K562 (cell line): ENCODE measurements around the gene CACNA1E. TPM values are rescaled to one million over a fixed set of nuclear protein-coding genes. Genes with fewer than 3 reads are reported as not detected.

Experiments used
- ATAC-seq: fragments of 200-7000 bp; cut with Tn5 transposase; 3 replicates; pipeline ENCODE4 v1.9.1; 2020; ENCODE audit warnings: moderate library complexity
- BruUV-seq: library from RNA; stranded (reverse); fragments of 400-500 nt; replicated peaks from 2 replicates; lab custom pipeline; 2021; lab: Mats Ljungman, UMichigan
- CTCF ChIA-PET: fragments of 300-600 bp; formaldehyde crosslinking; extraction: SDS; loops from one replicate; lab custom pipeline; 2021; ENCODE audit warnings: low intra/inter-chr PET ratio; lab: Yijun Ruan, JAX
- POLR2A ChIA-PET: fragments of 300-600, 350-650 bp; sonication (Branson Sonifier 250); formaldehyde crosslinking; extraction: SDS; loops from one replicate; lab custom pipeline; 2021; ENCODE audit warnings: antibody characterized with exemption, inconsistent platforms; lab: Yijun Ruan, JAX
- DNase-seq, 4 experiments: peaks; one replicate each; pipeline versions ENCODE4 v3.0.0 to v3.0.0-alpha.2; 2011 to 2018; ENCODE audit warnings: low spot score in 3 of 4, mixed read lengths in 3 of 4; ENCODE audit errors: extremely low read depth in 1 of 4
- FAIRE-seq: peaks from 2 replicates; lab custom pipeline; 2011; peaks lifted over from hg19 to GRCh38; lab: Jason Lieb, UNC
- H2AFZ ChIP-seq: 2 replicates; pipeline ENCODE4 v1.6.0; 2011; ENCODE audit warnings: low read depth, low read length, control low read depth, inconsistent platforms
- H3K27ac ChIP-seq: fragments of 200-600 bp; 3 replicates; pipeline ENCODE4 v1.8.0; 2011; ENCODE audit warnings: low read depth, mild to moderate bottlenecking, control low read depth, inconsistent platforms, low read length, moderate library complexity, mixed read lengths; ENCODE audit errors: extremely low read depth
- H3K27me3 ChIP-seq, 2 experiments: fragments of 300-600 bp in 1 of 2; 2 replicates in 1 of 2; 3 replicates in 1 of 2; pipeline versions ENCODE4 v1.6.0 to v1.8.0; 2011; ENCODE audit warnings: inconsistent platforms in 2 of 2, low read length in 2 of 2, mild to moderate bottlenecking in 1 of 2, mixed read lengths in 1 of 2, moderate library complexity in 1 of 2; ENCODE audit not compliant: control insufficient read depth in 2 of 2, insufficient read depth in 2 of 2
- H3K36me3 ChIP-seq: fragments of 300-600 bp; 3 replicates; pipeline ENCODE4 v1.8.0; 2011; ENCODE audit warnings: mild to moderate bottlenecking, low read length, inconsistent platforms; ENCODE audit not compliant: control insufficient read depth, insufficient read depth
- H3K4me1 ChIP-seq, 2 experiments: fragments of 200-600 bp in 1 of 2; replicated peaks in 1 of 2; 2 replicates in 1 of 2; 3 replicates in 1 of 2; pipeline versions ENCODE4 v1.5.1 to v1.8.0; 2011; ENCODE audit warnings: inconsistent platforms in 2 of 2, low read length in 2 of 2, mild to moderate bottlenecking in 1 of 2, mixed read lengths in 1 of 2, moderate library complexity in 1 of 2; ENCODE audit not compliant: control insufficient read depth in 2 of 2, insufficient read depth in 2 of 2
- H3K4me2 ChIP-seq: 2 replicates; pipeline ENCODE4 v1.6.1; 2011; ENCODE audit warnings: low read length, control low read depth, inconsistent platforms, mixed read lengths; ENCODE audit not compliant: insufficient read depth
- H3K4me3 ChIP-seq: fragments of 200-600 bp; sonication (generic), shearing (Covaris generic); 2 replicates; pipeline ENCODE4 v1.5.1; 2016; ENCODE audit warnings: control low read depth, inconsistent platforms
- H3K79me2 ChIP-seq: fragments of 200-600 bp; 3 replicates; pipeline ENCODE4 v1.8.0; 2011; ENCODE audit warnings: low read length, inconsistent platforms; ENCODE audit not compliant: control insufficient read depth, insufficient read depth
- H3K9ac ChIP-seq, 2 experiments: 2 replicates each; pipeline versions ENCODE4 v1.6.0 to v1.6.1; 2011; ENCODE audit warnings: low read depth in 2 of 2, low read length in 2 of 2, control low read depth in 1 of 2, inconsistent platforms in 1 of 2, mild to moderate bottlenecking in 1 of 2, mixed read lengths in 1 of 2; ENCODE audit not compliant: insufficient read depth in 1 of 2
- H3K9me1 ChIP-seq: one replicate; pipeline ENCODE4 v1.6.0; 2011; ENCODE audit warnings: inconsistent platforms, mild to moderate bottlenecking, low read length, moderate library complexity; ENCODE audit not compliant: control insufficient read depth, insufficient read depth
- H3K9me3 ChIP-seq: replicated peaks from 2 replicates; pipeline ENCODE4 v1.5.1; 2011; ENCODE audit warnings: low read depth, low read length, inconsistent platforms; ENCODE audit not compliant: control insufficient read depth, insufficient read depth
- H4K20me1 ChIP-seq: replicated peaks from 2 replicates; pipeline ENCODE4 v1.6.1; 2011; ENCODE audit warnings: low read length, inconsistent platforms, mixed read lengths; ENCODE audit not compliant: control insufficient read depth, insufficient read depth
- ATF1 ChIP-seq, 2 experiments: fragments of 450-650 bp in 1 of 2; IDR thresholded peaks; 2 replicates each; pipeline ENCODE4 v1.6.1; 2016; ENCODE audit warnings: missing compliant biosample characterization in 1 of 2, missing genetic modification characterization in 1 of 2
- ATF7 ChIP-seq: fragments of 450-650 bp; IDR thresholded peaks from 2 replicates; pipeline ENCODE4 v1.7.1; 2014; ENCODE audit warnings: mild to moderate bottlenecking, moderate library complexity
- JUND ChIP-seq, 2 experiments: IDR thresholded peaks; 2 replicates in 1 of 2; 3 replicates in 1 of 2; pipeline ENCODE4 v1.6.1; 2011; ENCODE audit warnings: borderline replicate concordance in 2 of 2, low read depth in 2 of 2, low read length in 2 of 2, improper control_type of control experiment in 1 of 2, missing biosample characterization in 1 of 2, missing genetic modification characterization in 1 of 2, missing genetic modification reagents in 1 of 2
- MTA3 ChIP-seq: fragments of 450-650 bp; formaldehyde crosslinking; IDR thresholded peaks from 2 replicates; pipeline ENCODE4 v1.6.1; 2017; ENCODE audit warnings: mild to moderate bottlenecking, borderline replicate concordance
- SRF ChIP-seq, 2 experiments: fragments of 250-450, 450-650 bp in 1 of 2; sonication (Bioruptor Pico) in 1 of 2; sonication (generic) in 1 of 2; formaldehyde crosslinking; IDR thresholded peaks; 2 replicates each; pipeline versions ENCODE4 v1.5.0 to v1.5.1; 2020 to 2022; ENCODE audit warnings: mild to moderate bottlenecking in 1 of 2, missing genetic modification reagents in 1 of 2
- WGBS: fragments of 100-300 bp; shearing (Covaris generic); methylation state at CpG from one replicate; pipeline ENCODE4 v1.1.6; 2016; ENCODE audit warnings: low coverage, mixed read lengths; ENCODE audit not compliant: insufficient coverage; ENCODE audit errors: missing lambda C conversion rate; 5-methylcytosine and 5-hydroxymethylcytosine counted together
- in situ Hi-C: fragments of 300-500 bp; cut with MboI; formaldehyde crosslinking; loops from 4 replicates; pipeline ENCODE4 v1.15.0; 2018; ENCODE audit warnings: inconsistent platforms, mixed read lengths
- intact Hi-C: fragments of 100-400 bp; cut with micrococcal nuclease; formaldehyde crosslinking; loops from 2 replicates; pipeline ENCODE4 v1.14.2; 2022
- polyA plus RNA-seq, 8 experiments: library from polyadenylated mRNA; depleted of rRNA in 4 of 8; stranded (reverse) in 5 of 8; unstranded in 3 of 8; fragments of >200 nt; fragmentation: Nextera tagmentation in 2 of 8; fragmentation: Illumina TruSeq in 1 of 8; extraction: Ambion mirVana in 2 of 8; extraction: Trizol in 1 of 8; gene quantifications; 2 replicates each; pipeline versions ENCODE4 v1.2.1 to v1.2.3, GENCODE V29; 2011 to 2014; ENCODE audit warnings: inconsistent platforms in 1 of 8, missing spikeins in 1 of 8
- total RNA-seq, 7 experiments: library from RNA; depleted of rRNA in 6 of 7; stranded (reverse); fragments of >200 nt in 6 of 7; fragmentation: Illumina TruSeq in 2 of 7; extraction: Trizol in 2 of 7; gene quantifications; 2 replicates each; pipeline versions ENCODE4 v1.2.1 to v1.2.3, GENCODE V29; 2011 to 2021; ENCODE audit warnings: low replicate concordance in 1 of 7
- TF ChIP-seq, protein P1 (sequence below), 2 experiments: fragments of 450-650 bp in 1 of 2; sonication (generic) in 1 of 2; formaldehyde crosslinking in 1 of 2; IDR thresholded peaks in 1 of 2; conservative IDR thresholded peaks in 1 of 2; 2 replicates each; pipeline versions ENCODE4 v1.6.1 to v1.8.1; 2016 to 2023; ENCODE audit warnings: mild to moderate bottlenecking in 2 of 2, moderate library complexity in 2 of 2, inconsistent platforms in 1 of 2, missing genetic modification reagents in 1 of 2
- TF ChIP-seq, protein P2 (sequence below): fragments of 150-350 bp; conservative IDR thresholded peaks from 2 replicates; pipeline ENCODE4 v1.6.1; 2014; ENCODE audit warnings: low read length
- TF ChIP-seq, protein P3 (sequence below): sonication (generic); formaldehyde crosslinking; IDR thresholded peaks from 2 replicates; pipeline ENCODE4 v1.8.0; 2022; ENCODE audit warnings: mild to moderate bottlenecking, missing genetic modification reagents

Gene CACNA1E
- total and polyA plus RNA-seq, 9 of the 15 experiments (the other 6 are each of a cell fraction or from before 2014, with no cell fraction given) = under 0.01 to 0.04 TPM; not detected in 7

DNA sequence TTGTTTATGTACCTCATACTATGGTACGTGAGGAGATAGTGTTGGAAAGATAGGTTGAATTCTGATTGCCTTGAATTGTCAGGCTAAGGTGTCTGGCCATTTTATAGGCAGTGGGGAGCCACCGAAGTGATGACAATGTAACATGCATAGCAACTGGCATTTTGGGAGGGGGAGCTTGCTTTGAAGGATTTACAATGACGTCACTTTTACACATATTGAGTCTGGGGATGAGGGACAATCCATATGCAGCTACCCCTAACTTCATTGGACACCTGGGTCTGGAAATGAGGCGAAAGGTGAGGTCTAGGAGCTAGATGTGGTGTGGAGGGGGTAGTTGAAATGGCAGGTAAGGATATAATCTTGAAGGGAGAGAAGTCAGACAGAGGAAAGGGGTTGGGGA is 7.7 kb upstream of the CACNA1E start:
- Histone ChIP-seq H3K9me1 (no peaks in the 10 kb centered on the region), H3K9ac (no peak overlapping the region), H3K4me1 (no peaks in the 10 kb centered on the region), H2AFZ (no peak overlapping the region), H3K4me2 (no peak overlapping the region), H3K27me3 (peaks cover 0 to 3% of the 10 kb centered on the region in 2 experiments; a peak in 2 of 5 replicates), H3K9me3 (no peaks in the 10 kb centered on the region), H3K36me3 (no peaks in the 10 kb centered on the region), H3K4me3 (no peak overlapping the region), H3K27ac (no peak overlapping the region), H4K20me1 (0 out of 2 replicates have a peak, but pooled peaks cover 3% of the 10 kb centered on the region), H3K79me2 (no peaks in the 10 kb centered on the region)
- ChIA-PET POLR2A (no interaction called here), CTCF (no interaction called here)
- TF ChIP-seq, protein P1, sequence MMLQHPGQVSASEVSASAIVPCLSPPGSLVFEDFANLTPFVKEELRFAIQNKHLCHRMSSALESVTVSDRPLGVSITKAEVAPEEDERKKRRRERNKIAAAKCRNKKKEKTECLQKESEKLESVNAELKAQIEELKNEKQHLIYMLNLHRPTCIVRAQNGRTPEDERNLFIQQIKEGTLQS (IDR thresholded peaks at IDR 0.05) = peak; percentile 68
- TF ChIP-seq, protein P1 (CRISPR knock-in tag; conservative IDR thresholded peaks at IDR 0.05) = no peak
- TF ChIP-seq MTA3 = no peak
- peak; percentile 73; the same call in 1 of the 2 replicates for TF ChIP-seq ATF7
- TF ChIP-seq, protein P2, sequence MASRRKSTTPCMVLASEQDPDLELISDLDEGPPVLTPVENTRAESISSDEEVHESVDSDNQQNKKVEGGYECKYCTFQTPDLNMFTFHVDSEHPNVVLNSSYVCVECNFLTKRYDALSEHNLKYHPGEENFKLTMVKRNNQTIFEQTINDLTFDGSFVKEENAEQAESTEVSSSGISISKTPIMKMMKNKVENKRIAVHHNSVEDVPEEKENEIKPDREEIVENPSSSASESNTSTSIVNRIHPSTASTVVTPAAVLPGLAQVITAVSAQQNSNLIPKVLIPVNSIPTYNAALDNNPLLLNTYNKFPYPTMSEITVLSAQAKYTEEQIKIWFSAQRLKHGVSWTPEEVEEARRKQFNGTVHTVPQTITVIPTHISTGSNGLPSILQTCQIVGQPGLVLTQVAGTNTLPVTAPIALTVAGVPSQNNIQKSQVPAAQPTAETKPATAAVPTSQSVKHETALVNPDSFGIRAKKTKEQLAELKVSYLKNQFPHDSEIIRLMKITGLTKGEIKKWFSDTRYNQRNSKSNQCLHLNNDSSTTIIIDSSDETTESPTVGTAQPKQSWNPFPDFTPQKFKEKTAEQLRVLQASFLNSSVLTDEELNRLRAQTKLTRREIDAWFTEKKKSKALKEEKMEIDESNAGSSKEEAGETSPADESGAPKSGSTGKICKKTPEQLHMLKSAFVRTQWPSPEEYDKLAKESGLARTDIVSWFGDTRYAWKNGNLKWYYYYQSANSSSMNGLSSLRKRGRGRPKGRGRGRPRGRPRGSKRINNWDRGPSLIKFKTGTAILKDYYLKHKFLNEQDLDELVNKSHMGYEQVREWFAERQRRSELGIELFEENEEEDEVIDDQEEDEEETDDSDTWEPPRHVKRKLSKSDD = no peak
- TF ChIP-seq ATF1 (CRISPR knock-in tag; IDR thresholded peaks at IDR 0.05) = no peak
- TF ChIP-seq ATF1 (tag; IDR thresholded peaks at IDR 0.05) = 0 out of 2 replicates have a peak, but pooled peaks have one; percentile 9
- no peak for TF ChIP-seq JUND (IDR thresholded peaks at IDR 0.05; ENCODE audit: borderline replicate concordance, low read depth, low read length)
- peak; percentile 37; the same call in 1 of the 3 replicates for TF ChIP-seq JUND (tag; IDR thresholded peaks at IDR 0.05; ENCODE audit: borderline replicate concordance, low read depth, low read length)
- TF ChIP-seq SRF (CRISPR knock-in tag; IDR thresholded peaks at IDR 0.05) = no peak
- TF ChIP-seq, protein P3, sequence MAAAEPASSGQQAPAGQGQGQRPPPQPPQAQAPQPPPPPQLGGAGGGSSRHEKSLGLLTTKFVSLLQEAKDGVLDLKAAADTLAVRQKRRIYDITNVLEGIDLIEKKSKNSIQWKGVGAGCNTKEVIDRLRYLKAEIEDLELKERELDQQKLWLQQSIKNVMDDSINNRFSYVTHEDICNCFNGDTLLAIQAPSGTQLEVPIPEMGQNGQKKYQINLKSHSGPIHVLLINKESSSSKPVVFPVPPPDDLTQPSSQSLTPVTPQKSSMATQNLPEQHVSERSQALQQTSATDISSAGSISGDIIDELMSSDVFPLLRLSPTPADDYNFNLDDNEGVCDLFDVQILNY (CRISPR knock-in tag) = no peak
- in situ Hi-C loops = loop anchor here (5.0 to 10.0 kb wide), 2 partner anchors 467 to 589 kb away; partner anchors contain the start of gene ZNF648
- DNase-seq = no peak
- no peak for ATAC-seq
- intact Hi-C loops = no loop called here
- BruUV-seq = no TSS peak
- FAIRE-seq = no peak
- WGBS = 0% methylated on average over 4 of the region's 4 CpGs
